Esophagus muscularis mucosa (tissue), 4 donors: Measurements from ENCODE around the gene RPL38.

Experiments
- CTCF ChIP-seq, 3 experiments: fragments of 200-600 bp in 2 of 3; fragments of 450-650 bp in 1 of 3; sonication (generic) in 2 of 3; IDR thresholded peaks; one replicate each; pipeline ENCODE4 v1.5.1; 2017 to 2019; ENCODE audit warnings: antibody characterized with exemption in 3 of 3, mild to moderate bottlenecking in 2 of 3, moderate library complexity in 1 of 3
- EP300 ChIP-seq: sonication (generic); formaldehyde crosslinking; IDR thresholded peaks from one replicate; pipeline ENCODE4 v1.6.1; 2017; ENCODE audit warnings: antibody characterized with exemption
- POLR2A ChIP-seq: fragments of 450-650 bp; IDR thresholded peaks from one replicate; pipeline ENCODE4 v1.6.1; 2017; ENCODE audit warnings: antibody characterized with exemption, moderate library complexity, mild to moderate bottlenecking, low read depth
- POLR2AphosphoS5 ChIP-seq, 2 donors: sonication (generic); formaldehyde crosslinking; IDR thresholded peaks; one replicate each; pipeline ENCODE4 v1.6.1; 2017; ENCODE audit warnings: antibody characterized with exemption in 2 of 2

DNA sequence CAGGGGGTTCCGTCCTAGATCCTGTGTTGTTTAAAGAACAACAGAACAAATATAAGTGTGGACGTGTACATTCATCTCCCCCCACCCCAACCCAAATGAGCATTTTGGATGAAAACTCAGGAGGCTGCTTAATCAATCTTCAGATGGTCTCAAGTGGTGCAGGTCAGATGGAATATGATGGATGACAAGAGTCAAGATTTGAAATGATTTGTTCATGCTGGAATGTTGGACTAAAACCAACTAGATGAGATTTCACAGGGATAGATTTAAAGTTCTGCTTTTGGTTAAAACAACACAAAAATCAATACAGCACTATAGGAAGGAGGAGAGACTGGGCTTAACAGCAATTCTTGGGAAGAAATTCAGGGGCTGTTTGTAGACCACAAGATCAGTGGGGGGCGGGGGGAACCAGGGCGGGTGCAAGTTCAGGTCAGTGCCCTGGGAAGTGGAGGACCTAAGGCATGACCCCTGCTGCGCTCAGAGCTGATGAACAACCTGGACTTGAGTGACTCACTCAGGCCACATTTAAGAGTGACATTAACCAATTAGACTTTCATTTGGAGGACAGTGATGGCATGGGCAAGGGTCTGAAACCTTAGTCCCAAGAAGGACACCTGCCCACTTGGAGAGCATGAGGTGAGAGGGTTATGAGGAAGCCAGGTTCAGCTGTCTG lies 25.0 kb downstream of the RPL38 start:
- TF ChIP-seq POLR2A (no peak), CTCF (IDR thresholded peaks at IDR 0.05) (no peak), POLR2AphosphoS5 (IDR thresholded peaks at IDR 0.05) (no peak), EP300 (no peak)
